WTC11 (cell line): ENCODE data around the gene FAXDC2.

ENCODE experiments used
- ATF2 ChIP-seq: sonication (generic); formaldehyde crosslinking; IDR thresholded peaks from 2 replicates; pipeline ENCODE4 v1.8.1; 2022; ENCODE audit warnings: low read depth, missing genetic modification reagents, borderline replicate concordance
- CTCF ChIP-seq: fragments of 200-600 bp; IDR thresholded peaks from 2 replicates; pipeline ENCODE4 v1.8.0; 2022; ENCODE audit warnings: antibody characterized with exemption
- FOXK1 ChIP-seq: sonication (generic); formaldehyde crosslinking; IDR thresholded peaks from 2 replicates; pipeline ENCODE4 v1.8.0; 2022; ENCODE audit warnings: mild to moderate bottlenecking, moderate library complexity, missing genetic modification reagents
- ZBTB21 ChIP-seq: sonication (generic); formaldehyde crosslinking; IDR thresholded peaks from 2 replicates; pipeline ENCODE4 v1.8.1; 2023; ENCODE audit warnings: mild to moderate bottlenecking, missing genetic modification reagents, borderline replicate concordance
- ZNF423 ChIP-seq: fragments of 250-450 bp; sonication (Bioruptor Pico); IDR thresholded peaks from 2 replicates; pipeline ENCODE4 v2.1.2; 2022; ENCODE audit warnings: mild to moderate bottlenecking, moderate library complexity
- TF ChIP-seq, protein P1 (sequence below): sonication (generic); formaldehyde crosslinking; IDR thresholded peaks from 2 replicates; pipeline ENCODE4 v1.8.1; 2023; ENCODE audit warnings: mild to moderate bottlenecking, missing genetic modification reagents, moderate library complexity
- TF ChIP-seq, protein P2 (sequence below): sonication (generic); formaldehyde crosslinking; IDR thresholded peaks from 2 replicates; pipeline ENCODE4 v1.8.0; 2022; ENCODE audit warnings: mild to moderate bottlenecking, missing genetic modification reagents

DNA sequence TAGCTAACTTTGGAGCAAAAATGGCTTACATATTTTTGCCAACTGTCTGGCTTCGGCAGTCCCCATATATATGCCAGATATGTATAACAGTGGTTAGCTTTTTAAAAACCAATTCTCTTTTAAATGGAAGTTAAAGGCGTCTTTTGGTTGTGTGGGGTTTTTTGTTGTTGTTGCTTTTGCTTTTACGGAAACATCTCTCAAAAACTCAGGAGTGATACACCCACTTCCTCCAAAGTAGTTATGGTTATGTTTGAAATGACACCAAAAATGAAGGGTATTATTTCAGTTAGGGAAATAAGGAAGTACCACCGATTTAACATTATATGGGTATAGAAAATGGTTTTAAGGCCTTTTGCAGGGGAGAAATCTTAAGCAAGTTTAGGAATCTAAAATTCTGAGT lies 10.4 kb upstream of the FAXDC2 start:
- no peak for TF ChIP-seq ZBTB21 (CRISPR knock-in tag)
- TF ChIP-seq CTCF = no peak
- TF ChIP-seq FOXK1 = no peak
- TF ChIP-seq, protein P1, sequence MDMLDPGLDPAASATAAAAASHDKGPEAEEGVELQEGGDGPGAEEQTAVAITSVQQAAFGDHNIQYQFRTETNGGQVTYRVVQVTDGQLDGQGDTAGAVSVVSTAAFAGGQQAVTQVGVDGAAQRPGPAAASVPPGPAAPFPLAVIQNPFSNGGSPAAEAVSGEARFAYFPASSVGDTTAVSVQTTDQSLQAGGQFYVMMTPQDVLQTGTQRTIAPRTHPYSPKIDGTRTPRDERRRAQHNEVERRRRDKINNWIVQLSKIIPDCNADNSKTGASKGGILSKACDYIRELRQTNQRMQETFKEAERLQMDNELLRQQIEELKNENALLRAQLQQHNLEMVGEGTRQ = no peak
- TF ChIP-seq, protein P2, sequence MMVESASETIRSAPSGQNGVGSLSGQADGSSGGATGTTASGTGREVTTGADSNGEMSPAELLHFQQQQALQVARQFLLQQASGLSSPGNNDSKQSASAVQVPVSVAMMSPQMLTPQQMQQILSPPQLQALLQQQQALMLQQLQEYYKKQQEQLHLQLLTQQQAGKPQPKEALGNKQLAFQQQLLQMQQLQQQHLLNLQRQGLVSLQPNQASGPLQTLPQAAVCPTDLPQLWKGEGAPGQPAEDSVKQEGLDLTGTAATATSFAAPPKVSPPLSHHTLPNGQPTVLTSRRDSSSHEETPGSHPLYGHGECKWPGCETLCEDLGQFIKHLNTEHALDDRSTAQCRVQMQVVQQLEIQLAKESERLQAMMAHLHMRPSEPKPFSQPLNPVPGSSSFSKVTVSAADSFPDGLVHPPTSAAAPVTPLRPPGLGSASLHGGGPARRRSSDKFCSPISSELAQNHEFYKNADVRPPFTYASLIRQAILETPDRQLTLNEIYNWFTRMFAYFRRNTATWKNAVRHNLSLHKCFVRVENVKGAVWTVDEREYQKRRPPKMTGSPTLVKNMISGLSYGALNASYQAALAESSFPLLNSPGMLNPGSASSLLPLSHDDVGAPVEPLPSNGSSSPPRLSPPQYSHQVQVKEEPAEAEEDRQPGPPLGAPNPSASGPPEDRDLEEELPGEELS (CRISPR knock-in tag) = no peak
- no peak for TF ChIP-seq ZNF423 (CRISPR knock-in tag)
- TF ChIP-seq ATF2 (CRISPR knock-in tag) = no peak
